GM03348 (cell line): ENCODE measurements around the gene PAK3.

Source experiments
- DNase-seq: peaks from one replicate; pipeline ENCODE4 v3.0.0; 2012; ENCODE audit warnings: low spot score

Gene PAK3

DNA sequence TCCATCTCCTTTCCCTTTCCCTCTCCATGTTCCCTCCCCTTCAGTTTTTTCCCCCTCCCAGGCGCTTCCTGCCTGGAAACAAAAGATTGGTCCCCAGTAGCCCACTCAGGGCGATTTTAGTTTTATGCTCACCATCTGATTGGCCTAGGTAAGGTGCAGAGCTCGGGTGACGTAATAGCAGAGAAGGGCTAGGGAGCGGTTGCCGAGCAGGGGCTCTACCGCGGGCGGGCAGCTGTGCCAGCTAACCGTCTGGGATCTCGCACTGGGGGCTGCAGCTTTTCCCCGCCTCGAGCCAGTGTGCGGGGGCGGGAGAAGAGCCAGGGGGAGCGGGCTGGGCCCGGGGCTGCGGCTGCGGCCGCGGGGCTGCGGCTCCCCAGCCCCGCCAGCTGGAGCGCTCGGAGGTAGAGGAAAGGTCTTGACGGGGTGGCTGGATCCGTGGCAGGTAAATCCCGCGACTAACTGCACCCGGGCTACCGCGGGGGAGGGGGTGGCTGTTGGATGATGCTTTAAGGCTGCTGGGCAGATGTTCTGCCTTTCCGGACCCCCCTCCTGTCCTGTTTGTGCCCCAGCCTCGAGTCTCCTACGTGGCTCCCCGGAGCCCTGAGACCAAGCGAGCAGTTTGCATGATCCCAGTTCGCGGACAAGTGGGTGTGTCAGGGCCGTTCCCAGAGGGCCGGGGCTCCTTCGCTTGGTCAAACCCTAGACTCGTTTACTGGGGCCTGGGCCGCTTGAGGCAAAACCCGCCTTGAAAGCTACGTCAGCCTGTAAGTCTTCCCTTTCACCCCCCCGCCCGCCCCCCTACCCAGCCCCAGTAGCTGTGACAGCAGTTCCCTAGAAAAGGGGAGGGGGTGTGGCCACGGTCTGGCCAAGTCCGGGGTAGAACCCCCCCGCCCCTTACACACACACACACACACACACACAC lies at the start of gene PAK3:
Gene PAK3, plus strand, starts transcription at position 218 of the 922 bp plus-strand sequence. CDS start 26,913 bp downstream, outside the sequence.
- peak; percentile 65 for DNase-seq

DNA sequence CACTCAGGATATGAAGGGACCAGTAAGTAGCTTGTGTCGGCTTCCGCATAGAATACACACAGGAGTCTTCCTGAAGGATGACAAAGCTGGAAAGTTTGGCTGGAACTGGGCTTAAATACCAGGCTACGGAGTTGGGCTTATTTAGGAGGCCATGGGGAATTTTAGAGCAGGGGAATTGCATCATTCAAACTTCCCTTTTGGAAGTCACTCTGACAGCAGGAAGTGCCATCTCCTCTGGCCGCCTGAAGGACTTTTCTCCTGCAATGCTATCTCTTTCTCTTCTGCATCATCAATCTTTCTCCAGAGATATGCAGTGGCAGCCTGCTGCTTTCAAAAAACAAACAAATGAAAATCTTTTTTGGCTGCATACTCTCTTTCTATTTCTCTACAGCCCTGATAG lies 48.4 kb upstream of the PAK3 start:
- DNase-seq, result no peak

DNA sequence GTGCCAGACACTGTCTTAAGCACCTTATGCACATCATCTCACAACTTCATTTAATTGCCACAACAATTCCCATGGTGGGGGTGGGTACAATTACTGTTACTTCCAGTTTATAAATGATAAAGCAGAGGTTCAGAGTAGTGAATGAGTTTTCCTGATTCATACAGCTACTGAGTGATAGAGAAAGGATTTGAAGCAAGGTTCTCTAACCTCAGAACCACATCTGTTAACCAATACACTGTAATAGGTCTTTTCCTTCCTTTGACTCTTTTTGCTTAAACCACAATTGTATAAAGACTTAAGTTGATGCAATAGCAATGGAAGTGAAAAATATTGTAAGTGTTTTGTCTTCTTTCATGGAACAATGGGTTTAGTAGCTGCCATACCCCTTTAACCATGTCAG lies 43.5 kb upstream of the PAK3 start:
- no peak for DNase-seq

DNA sequence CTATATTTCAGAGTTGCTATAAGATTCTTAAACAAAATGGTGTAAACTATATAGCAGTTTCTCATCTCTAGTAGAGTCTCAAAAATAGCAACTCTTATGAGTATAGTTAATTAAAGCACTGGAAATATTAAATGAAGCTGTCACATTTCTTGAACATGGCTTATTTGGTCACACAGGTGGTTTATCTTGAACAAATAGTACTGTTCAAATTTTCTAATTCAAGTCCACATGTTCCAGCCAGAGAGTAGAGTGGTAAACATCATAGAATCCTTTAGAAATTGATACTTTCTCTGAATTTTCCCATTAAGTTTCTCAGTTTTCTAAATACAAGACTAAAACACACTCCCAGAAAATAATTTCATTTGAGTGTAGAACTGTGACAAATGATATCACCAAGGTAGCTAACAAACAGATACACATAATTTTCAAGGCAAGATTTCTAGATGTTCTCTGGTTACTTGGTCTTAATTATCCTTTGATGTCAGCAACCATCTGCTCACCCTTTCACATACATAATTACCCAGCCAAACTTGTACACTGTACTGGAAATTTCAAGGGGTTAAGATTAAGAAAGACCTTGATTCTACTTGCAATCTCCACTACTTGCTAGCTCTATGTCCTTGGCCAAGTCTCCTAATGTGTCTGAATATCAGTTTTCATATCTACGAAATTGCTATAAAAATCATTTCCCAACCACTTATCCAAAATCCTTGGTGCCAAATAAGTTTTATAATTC lies 24.3 kb upstream of the PAK3 start:
- DNase-seq, result no peak

DNA sequence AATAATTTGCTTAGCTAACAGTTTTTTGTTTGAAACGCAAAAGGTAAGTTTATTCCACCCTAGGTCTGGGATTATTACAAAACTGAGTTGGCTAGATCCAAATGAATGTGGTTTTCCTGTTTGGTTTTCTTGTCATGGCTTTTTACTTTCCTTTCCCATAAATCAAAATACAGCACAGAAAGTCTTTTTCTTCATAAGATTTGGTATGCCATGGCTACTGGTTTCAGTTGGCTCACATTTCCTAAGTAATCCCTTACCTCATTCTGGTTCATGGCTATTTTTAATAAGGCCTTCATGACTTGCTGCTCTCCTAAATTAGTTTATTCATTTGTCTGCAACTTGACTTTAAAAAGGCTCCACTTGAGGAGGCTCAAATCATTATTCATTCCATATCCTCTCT lies 12.9 kb upstream of the PAK3 start:
- no peak for DNase-seq

DNA sequence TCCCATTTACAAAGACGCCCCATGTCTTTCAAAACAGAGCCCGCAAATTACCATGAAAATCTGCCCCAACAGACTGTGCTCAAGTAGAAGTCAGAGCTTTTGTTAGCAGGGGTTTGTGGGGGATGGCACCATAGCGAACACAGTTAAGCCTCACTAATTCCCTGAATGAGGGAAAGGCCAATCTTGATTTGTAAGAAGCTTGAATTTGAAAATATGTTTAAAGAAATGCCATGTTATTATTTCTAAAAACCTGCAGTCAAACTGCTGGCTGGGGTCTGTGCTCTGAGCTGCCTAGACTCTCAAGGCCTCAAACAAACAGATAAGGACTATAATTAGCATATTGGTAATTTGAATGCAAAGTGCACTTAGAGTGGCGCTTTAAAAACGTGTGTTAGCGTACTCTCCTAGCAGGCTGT lies 9.4 kb upstream of the PAK3 start:
- DNase-seq, result no peak

DNA sequence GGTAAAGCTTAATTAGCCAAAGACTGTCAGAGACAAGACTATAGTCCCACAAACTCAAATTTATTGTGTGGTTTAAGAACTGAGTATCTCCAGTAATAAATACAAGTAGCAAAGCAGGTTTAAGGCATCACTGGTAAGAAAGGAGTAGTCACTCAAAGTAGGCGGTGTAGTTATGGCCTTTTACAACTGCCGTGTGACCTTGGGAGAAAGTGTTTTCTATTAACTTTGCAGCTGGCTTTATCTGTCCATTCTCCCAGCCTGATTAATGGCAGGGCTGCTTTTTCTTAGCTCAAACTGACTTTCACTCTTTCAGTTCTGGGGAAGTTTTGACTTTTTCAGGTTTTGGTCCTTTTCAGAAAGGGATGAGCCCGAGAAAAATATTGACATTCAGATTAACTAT lies 7.4 kb upstream of the PAK3 start:
- DNase-seq, result no peak

DNA sequence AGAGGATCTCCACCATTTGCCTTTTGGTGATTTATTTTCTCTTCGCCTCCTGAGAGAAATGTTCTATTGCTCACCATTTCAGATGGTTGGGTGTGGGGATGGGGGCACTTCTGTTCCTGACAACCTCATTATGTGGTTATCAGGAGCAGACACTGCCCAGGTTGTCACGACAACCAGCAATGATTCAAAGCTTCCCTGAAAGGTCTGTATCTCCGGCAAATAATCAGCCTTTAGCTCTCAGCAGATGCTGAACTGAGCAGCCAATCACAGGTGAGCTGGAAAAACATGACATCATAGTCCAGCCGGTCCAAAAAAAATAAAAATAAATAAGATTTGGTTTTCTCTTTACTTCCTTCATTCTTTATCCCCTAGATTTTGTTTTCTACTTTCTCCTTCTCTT lies 5.5 kb upstream of the PAK3 start:
- DNase-seq, result no peak

DNA sequence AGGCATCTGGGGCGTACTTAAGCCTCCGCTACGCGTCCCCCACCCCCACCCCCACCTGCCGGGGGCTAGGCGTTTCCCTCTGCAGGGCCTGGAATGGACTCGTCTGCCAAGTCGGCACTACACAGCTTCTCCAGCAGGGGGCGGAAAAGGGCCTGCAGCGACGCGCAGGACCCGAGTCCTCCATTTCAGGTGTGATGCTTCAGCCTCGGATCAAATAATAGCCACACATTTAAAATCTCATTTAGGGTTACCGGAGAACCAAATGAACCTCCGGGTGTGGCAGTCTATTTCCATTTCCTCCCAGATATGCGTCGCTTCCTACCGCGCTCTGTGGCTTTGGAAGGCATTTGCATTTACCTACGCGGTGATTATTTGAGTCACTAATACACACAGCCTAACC lies 2.9 kb downstream of the PAK3 start:
- peak; percentile 14 for DNase-seq

DNA sequence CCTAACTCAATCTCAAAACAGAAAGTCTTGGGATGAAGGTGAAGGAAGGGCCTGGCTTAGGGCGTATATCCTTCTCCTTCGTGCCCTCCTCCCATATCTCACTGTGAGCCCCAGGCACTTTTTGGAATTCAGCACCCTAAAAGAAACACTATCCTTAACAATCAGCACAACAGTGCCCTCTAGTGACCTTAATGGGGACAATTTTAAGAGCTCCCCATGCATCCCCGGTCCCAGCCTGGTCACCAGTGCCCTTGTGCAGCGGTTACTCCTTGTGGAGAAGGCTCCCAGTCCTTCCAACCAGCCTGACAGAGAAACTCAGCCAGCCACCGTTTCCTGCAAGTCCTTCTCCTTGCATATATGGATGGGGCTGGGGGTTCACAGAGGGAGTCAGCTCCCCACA lies 4.2 kb downstream of the PAK3 start:
- peak; percentile 77 for DNase-seq

DNA sequence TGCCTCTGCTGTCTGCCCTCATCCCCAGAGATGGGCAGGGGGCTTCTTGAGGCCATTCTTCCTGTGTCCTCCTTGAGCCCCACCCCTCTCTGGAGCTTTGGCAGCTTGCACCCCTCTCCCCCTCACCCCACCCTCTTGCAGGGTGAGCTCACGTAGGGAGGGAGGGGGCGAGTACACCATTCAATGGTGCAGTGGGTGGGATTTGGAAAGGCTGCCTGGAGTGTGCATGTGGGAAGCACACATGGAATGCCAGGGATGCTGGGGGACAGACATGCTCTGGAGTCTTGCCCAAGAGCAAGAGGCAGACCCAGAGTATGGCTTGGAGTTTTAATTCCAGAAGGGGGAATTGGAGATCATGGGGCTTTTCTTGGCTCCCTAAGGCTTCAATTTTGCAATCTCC lies 5.6 kb downstream of the PAK3 start:
- DNase-seq, result no peak

DNA sequence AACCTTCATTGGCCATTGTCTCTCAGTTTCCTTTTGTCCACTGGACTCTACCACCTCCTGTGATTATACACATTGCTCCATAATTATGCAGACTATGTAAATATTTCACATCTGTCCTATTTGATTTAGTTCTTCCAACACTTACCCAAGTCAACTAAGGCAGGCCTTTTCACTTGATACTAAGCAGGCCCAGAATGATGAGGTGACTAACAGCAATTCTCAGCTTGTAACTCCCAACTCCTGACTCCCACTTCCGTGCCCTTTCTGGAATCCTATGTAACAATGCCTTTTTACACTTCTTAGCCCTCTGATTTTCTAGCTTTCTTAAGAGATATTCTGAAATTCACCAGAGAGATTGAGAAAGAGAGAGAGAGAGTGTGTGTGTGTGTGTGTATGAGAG lies 6.6 kb downstream of the PAK3 start:
- no peak for DNase-seq

DNA sequence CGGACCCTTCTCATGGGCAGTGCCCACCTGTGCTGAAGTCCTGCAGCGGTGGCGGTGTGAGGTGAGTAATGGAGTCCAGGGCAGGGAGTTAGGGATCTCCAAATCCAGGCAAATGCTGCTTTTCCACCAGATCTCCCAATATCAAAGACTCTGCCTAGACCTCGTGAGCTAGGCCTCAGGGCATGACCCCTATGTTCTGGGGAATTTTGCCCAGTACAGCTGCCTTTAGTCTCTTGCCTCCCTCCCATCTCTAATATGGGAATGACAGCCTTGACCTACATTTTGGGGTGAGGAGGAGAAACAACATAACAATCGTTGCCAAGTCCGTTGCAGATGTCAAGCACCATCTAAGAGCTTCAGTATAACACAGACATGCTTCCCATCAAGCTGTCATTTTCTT lies 7.3 kb downstream of the PAK3 start:
- no peak for DNase-seq

DNA sequence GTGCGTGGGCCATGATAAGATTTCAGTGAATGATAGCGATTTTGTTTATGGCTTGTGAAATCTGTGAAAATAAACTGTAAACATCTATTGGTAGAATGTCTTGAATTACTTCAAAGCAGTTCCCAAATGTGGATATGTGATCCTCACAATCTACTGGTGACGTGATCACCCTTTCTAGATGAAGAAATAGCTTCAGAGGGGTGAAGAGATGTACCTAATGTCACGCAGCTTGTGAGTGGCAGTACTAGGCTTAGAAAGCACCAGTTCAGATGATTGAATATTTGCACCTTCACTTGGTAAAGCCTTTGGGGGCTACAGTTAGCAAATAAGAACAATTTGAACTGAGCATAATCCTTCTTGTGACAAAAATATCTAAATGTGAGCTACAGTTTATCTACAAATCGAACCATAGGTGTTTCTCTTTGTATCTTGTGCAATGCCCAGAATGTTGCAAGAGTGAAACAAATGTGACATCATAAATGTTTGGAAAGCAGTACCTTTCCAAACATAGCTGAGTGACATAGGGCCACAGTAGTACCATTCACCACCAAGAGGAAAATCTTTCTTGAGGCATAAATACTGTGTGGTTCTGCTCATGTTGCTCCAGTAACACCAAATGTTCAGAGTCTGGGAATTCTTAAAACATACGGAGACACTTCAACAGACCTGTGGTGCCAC lies 14.2 kb downstream of the PAK3 start:
- no peak for DNase-seq

DNA sequence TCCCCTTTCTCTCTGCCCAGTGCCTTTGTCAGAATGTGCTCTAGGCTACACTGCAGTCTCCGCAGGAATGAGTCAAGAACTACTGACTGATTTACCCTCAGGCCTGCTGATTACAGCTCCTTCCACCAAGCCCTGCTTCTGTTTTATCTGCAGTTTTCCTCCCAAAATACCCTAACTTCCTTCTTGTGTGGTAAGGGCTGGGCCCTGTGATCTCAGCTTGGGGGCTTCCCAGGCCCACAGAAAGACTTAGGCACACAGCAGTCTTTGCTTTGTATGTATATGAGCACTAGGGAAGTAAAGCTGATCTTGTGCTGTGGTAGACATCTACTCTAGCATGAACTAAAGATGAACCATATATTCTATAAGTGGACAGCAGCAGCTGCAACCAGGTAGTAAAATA lies 18.8 kb downstream of the PAK3 start:
- DNase-seq, result no peak

DNA sequence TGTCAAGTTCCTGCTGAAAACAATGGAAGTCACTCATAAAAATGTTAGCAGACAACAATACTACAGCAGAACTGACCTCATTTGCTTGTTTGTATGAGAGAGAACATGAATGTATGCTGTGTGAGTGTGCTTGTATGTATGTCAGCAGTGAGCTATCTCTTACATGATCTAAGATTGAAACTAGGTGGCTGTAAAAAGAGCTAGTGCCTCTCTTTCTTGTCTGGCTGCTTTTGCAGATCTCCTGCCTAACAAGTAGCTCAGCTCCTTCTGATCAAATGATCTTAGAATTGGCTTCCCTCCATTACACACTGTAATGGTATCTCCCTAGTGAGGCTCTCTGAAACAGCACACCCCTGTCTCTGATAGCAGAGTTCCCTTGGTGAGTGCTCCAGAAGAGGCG lies 20.7 kb downstream of the PAK3 start:
- DNase-seq, result no peak

DNA sequence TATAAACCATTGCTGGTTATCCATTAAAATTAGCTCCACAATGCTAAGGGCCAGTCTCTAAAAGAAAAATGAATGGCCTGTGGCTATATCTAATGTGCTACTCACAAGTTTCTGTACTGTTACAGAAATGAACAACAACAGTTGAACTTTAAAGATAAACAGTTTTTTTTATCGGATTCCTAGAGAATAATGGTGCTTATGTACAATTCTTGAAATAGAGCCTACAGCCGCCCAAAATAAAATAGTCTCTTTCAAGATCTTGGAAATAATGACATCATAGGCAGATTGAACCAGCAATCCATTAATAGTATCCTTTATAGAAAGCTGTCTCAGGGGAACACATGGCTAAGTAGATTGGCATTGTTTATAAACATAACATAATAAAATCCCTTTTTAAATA lies 23.4 kb downstream of the PAK3 start:
- no peak for DNase-seq

DNA sequence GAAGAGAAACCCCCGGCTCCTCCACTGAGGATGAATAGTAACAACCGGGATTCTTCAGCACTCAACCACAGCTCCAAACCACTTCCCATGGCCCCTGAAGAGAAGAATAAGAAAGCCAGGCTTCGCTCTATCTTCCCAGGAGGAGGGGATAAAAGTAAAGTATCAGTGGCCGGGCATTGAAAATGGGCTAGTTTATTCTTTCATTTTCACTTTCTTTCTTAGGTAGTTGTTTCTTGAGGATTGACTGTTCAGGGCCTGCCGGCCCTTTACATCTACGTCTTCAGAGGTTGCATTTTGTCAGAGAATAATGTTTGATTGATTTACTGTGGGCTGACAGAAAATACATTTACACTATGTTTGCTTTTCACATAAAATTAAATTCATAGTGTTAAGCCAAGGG lies 27.1 kb downstream of the PAK3 start:
- no peak for DNase-seq

DNA sequence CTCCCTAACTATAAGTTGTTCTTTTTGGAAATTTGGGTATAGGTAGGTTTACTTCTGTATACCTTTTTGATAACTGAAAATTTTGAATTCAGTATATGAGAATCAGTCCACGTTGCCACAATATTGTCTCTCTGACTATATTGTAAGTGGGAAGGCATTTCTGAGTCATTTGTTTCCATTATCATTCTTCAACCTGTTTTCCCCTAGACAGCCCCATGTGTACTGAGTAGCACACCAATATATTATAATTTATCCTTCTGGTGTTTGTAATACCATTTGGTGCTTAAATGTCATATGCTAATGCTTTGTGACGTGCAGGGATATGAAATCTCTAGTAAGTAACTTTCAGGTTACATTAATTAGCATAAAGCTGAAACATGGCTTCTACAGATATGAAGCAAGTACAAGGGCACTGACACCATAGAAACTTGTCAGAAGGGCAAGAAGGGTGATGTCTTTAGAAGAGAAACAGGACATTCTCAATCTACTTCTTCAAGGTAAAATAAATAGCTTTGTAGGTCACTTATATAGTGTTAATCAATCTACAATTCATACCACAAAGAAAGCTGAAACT lies 27.7 kb downstream of the PAK3 start:
- no peak for DNase-seq

DNA sequence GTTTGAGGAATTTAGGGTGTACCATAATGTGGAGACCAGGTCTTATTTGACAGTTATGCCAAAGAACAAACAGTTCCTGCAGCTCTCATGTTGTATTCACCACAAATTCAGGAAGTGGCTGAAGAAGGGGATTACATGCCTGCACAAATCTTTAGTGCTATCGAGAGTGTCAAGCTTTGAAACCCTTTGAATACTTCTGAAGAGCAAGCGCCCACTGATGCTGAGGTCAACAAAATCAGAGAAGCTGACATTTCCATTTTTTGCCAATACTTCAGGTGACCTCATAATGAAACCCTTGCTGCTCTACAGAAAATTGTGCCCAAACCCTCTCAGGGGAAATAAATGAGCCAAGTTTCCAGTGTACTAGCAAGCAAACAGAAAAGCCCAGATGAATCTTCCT lies 28.4 kb downstream of the PAK3 start:
- DNase-seq, result no peak

DNA sequence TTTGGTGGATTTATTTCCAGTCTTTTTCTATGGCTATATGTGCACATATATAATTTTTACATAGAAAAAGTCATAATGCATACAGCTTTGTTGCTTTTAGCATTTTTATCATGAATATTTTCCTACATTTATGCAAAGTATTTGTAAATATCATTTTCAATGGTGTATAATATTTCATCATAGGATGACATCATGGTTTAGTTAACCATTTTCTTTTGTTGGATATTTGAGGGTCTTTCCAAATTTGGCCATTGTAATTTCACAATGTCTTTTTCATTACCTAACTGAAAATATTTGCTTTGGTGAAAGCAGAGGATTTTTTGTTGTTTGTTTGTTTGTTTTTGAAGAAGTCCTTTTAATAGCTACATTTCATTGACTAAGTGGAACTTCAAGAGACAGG lies 31.0 kb downstream of the PAK3 start:
- no peak for DNase-seq

DNA sequence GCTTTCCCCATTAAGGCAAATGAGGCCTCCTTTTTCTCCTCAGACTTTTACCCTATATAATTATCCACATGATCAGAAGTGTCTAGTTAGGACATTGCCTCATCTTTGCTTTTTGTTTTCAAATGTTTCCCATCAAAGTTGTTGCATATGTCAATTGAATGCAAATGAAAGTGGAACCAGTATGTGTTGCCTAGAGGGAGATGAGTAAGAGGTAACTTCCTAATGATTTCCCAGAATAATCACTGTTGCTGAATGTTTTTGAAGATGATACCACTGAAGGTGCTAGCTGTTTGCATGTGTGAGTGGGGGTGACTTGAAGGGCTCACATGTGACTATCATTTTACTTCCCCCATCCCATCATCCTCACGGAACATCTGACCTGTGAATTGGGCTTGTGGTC lies 33.9 kb downstream of the PAK3 start:
- no peak for DNase-seq

DNA sequence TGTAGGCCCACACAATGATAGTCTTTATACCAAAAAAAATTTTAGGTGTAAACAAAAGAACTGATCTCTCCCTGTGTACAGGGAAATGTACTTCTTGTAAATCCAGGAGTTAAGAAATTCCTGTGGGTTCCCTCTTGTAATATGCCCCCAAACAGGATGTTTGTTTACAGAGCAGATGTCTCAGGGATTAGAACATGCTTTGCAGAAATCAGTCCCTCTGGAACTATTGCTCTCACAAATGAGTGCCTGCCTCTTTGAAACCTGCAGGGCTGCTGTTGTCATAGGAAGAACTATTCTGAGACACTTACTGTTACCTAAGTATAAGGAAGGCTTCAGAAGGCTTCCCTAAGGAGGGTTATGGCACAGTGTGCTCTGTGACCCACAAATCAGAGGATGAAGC lies 35.6 kb downstream of the PAK3 start:
- no peak for DNase-seq
